Forelimb muscle (tissue), 1 donor: ENCODE data around the gene SYNJ2. TPM values are rescaled to one million over a fixed set of nuclear protein-coding genes. Genes with fewer than 3 reads are reported as not detected.

Experiments
- DNase-seq: peaks from one replicate; pipeline ENCODE4 v3.0.0-alpha.2; 2013; ENCODE audit warnings: low read depth
- polyA plus RNA-seq: library from polyadenylated mRNA; unstranded; fragments of 120-200 nt; gene quantifications from one replicate; pipeline ENCODE4 v1.2.1, GENCODE V29; 2013; ENCODE audit not compliant: insufficient read length

Gene SYNJ2
- polyA plus RNA-seq, 1 donor, result 8.4 TPM

DNA sequence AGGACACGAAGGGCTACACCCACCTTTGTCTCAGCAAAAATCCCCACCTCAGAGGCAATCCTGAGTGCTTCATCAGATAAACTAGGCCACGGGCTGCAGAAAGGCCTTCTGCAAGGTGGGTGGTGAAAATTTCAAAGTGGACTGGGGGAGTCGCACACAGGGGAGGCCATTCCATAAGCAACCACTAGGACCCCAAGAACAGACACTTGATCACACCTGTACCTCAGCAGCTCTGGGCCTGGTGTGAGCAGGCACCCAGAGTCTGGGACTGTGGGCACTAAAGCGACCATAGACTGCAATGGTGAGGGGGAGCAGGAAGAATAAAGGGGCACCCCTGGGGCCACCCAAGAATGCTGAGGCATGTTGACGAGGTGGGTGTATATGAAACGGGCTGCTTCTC lies 133.8 kb downstream of the SYNJ2 start:
- DNase-seq, result no peak

- no peak for DNase-seq
Observed at GRCh38 chr6:158118886-158119285, 137.2 kb downstream of the SYNJ2 start.

DNA sequence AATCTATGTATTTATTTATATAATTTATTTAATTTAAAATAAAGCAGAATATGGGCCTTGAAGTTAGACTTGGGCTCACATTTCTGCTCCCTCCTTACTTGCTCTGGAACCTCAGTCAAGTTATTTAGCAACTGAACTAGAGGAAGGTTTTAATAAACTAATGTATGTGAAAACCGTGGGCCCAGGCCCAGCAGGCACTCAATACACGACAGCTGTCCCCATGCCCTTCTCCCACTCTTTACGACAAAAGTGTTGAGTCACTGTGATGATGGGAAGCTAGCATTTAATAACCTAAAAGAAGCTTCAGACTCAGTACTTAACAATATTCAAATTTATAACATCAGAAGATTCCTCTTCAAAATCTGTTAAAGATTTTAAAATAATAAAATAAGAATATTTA lies 139.7 kb downstream of the SYNJ2 start:
- DNase-seq, result no peak

DNA sequence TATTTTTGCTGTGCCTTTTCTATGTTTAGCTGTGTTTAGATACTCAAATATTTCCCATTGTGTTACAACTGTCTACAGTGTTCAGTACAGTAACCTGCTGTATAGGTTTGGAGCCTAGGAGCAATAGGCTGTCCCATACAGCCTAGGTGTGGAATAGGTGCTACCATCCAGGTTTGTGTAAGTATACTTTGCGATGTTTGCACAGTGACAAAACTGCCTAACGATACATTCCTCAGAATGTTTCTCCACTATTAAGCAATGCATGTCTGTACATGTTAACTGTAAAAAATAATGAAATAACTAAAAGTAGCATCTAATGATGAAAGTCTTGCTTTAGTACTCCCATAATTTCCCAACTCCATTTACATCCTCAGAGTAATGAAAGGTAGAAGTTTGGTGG lies 140.4 kb downstream of the SYNJ2 start:
- DNase-seq, result no peak

- DNase-seq, result no peak
Observed at GRCh38 chr6:158124288-158124687, 142.6 kb downstream of the SYNJ2 start.

DNA sequence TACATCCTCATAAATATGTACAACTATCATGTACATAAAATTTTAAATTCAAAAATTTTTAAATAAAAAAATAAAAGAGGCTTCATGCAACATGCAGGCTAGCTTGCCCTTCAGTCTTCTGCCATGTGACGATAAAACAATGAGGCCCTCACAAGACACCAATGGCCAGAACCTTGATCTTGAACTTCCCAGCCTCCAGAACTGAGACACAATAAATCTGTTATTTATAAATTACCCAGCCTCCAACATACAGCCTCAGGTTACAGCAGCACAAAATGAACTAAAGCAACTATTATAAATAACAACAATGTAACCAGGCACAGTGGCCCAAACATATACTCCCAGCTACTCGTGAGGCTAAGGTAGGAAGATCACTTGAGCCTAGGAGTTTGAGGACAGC lies 143.6 kb downstream of the SYNJ2 start:
- no peak for DNase-seq

DNA sequence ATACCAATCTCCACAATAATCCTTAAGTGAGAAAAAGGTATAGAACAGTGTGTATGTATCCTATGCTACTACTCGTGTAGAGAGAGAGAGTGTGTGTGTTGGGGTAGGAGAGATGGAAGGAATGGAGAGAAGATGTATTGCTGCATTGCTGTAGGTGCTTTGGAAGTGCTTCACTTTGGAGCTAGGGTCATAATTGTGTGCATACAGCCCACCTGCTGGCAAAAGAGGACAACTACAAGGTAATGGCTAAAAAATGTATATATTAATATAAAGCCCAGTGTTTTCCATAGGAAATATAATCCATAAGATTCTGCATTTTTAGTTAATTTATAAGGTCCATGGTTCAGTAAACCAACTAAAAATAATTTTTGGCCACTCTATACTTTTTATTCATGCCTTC lies 150.3 kb downstream of the SYNJ2 start:
- no peak for DNase-seq

DNA sequence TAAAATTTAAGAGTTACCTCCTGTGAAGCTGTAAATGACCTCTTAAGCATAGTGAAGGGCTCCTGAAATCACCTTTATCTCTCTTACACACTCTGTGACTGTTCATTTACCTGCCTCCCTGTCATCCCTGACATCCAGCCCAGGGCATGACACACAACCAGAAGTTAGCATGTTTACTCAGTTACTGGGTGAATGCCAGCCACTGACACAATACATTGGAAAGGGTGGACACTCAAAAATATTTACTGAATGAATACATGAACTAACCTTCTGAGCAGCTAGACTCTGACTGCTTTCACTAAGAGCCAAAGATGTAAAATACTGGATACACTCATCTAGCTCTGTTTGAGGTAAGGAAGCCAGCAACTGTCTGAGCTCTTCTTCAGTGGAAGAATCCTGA lies 161.1 kb downstream of the SYNJ2 start:
- no peak for DNase-seq

DNA sequence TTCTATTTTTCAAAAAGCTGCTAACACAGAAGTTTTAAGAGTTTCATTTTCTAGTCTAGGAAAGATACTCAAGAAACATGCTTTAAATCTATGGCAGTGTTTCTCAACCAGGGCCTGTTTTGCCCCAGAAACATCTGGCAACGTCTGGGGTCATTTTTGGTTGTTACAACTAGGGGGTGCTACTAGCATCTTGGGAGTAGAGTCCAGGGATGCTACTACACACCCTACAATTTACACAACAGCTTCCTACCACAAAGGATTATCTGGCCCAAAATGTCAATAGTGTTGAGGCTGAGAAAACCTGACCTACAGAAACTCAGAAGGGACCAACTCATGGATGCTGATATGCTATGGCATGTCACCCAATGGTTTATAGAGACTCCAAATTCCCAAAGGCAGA lies 162.0 kb downstream of the SYNJ2 start:
- DNase-seq, result no peak

Other genes starting within 250 kb of the SYNJ2 start
- 19.8 TPM for gene SNX9, start 158.6 kb upstream of the SYNJ2 start, polyA plus RNA-seq
- gene SERAC1, start 186.4 kb downstream of the SYNJ2 start, polyA plus RNA-seq, result 5.3 TPM
- gene GTF2H5, start 186.5 kb downstream of the SYNJ2 start, polyA plus RNA-seq, result 28.2 TPM